Ishikawa (cell line): ENCODE data around the gene BLOC1S3.

Experiments
- EP300 ChIP-seq: IDR thresholded peaks from 2 replicates; pipeline ENCODE4 v1.6.1; 2012; ENCODE audit warnings: borderline replicate concordance
- FOXM1 ChIP-seq: IDR thresholded peaks from 2 replicates; pipeline ENCODE4 v1.6.1; 2012; ENCODE audit warnings: low read depth, borderline replicate concordance
- RAD21 ChIP-seq: IDR thresholded peaks from 2 replicates; pipeline ENCODE4 v1.6.1; 2012; ENCODE audit warnings: low read depth
- REST ChIP-seq: IDR thresholded peaks from 2 replicates; pipeline ENCODE4 v1.6.1; 2012; ENCODE audit warnings: low read depth, mild to moderate bottlenecking
- TEAD4 ChIP-seq: IDR thresholded peaks from 2 replicates; pipeline ENCODE4 v1.6.1; 2012
- USF1 ChIP-seq: IDR thresholded peaks from 2 replicates; pipeline ENCODE4 v1.6.1; 2012
- ZBTB7A ChIP-seq: IDR thresholded peaks from 2 replicates; pipeline ENCODE4 v1.6.1; 2012; ENCODE audit warnings: low read depth

- TF ChIP-seq EP300 (no peak), USF1 (no peak), ZBTB7A (no peak), TEAD4 (no peak), RAD21 (peak; percentile 41; the same call in 1 of the 2 replicates), FOXM1 (no peak), REST (no peak)
These were observed 16.6 kb upstream of the BLOC1S3 start for GRCh38 chr19:45161738-45162607.
